GM18867 (cell line): ENCODE data around the gene RAB3GAP2.
"Not testable (repeated sequence)": the region's sequence is repeated elsewhere in the genome, so short reads cannot be mapped to it uniquely, and the experiment has no call there.

Experiments
- ATAC-seq: cut with Tn5 transposase; IDR thresholded peaks from one replicate; pipeline ENCODE4 v1.9.1; 2021; ENCODE audit warnings: mild to moderate bottlenecking, moderate library complexity; ENCODE audit not compliant: unreplicated experiment

The RAB3GAP2 gene

GRCh38 chr1:220291580-220291979 is 19.3 kb upstream of the RAB3GAP2 start:
- no peak for ATAC-seq

- ATAC-seq, result no peak
These were observed 18.0 kb upstream of the RAB3GAP2 start for GRCh38 chr1:220290140-220290761.

GRCh38 chr1:220287129-220287528 is 14.9 kb upstream of the RAB3GAP2 start:
- ATAC-seq, result no peak

GRCh38 chr1:220283625-220284024 is 11.4 kb upstream of the RAB3GAP2 start:
- no peak for ATAC-seq

- no peak for ATAC-seq
These were observed 8.9 kb upstream of the RAB3GAP2 start for GRCh38 chr1:220281159-220281574.

- ATAC-seq, result no peak
These were observed 8.0 kb upstream of the RAB3GAP2 start for GRCh38 chr1:220280249-220280648.

- ATAC-seq, result no peak
These were observed 6.7 kb upstream of the RAB3GAP2 start for GRCh38 chr1:220278991-220279390.

- no peak for ATAC-seq
These were observed 3.2 kb upstream of the RAB3GAP2 start for GRCh38 chr1:220275430-220275829.

- no peak for ATAC-seq
These were observed 2.1 kb upstream of the RAB3GAP2 start for GRCh38 chr1:220274251-220274855.

GRCh38 chr1:220272841-220273090 is 513 bp upstream of the RAB3GAP2 start:
- no peak for ATAC-seq

GRCh38 chr1:220271706-220272046 is 577 bp downstream of the RAB3GAP2 start:
- ATAC-seq, result no peak

GRCh38 chr1:220269036-220269435 is 3.2 kb downstream of the RAB3GAP2 start:
- ATAC-seq, result no peak

GRCh38 chr1:220267630-220268029 is 4.6 kb downstream of the RAB3GAP2 start:
- ATAC-seq, result no peak

GRCh38 chr1:220260228-220260627 is 12.0 kb downstream of the RAB3GAP2 start:
- not testable (repeated sequence) for ATAC-seq

GRCh38 chr1:220259756-220260155 is 12.5 kb downstream of the RAB3GAP2 start:
- ATAC-seq, result not testable (repeated sequence)

GRCh38 chr1:220256194-220256593 is 16.1 kb downstream of the RAB3GAP2 start:
- ATAC-seq, result not testable (repeated sequence)

- ATAC-seq, result no peak
These were observed 17.0 kb downstream of the RAB3GAP2 start for GRCh38 chr1:220255204-220255603.

GRCh38 chr1:220253290-220253689 is 19.0 kb downstream of the RAB3GAP2 start:
- ATAC-seq, result not testable (repeated sequence)

GRCh38 chr1:220251272-220251671 is 21.0 kb downstream of the RAB3GAP2 start:
- ATAC-seq, result no peak

GRCh38 chr1:220250681-220251080 is 21.6 kb downstream of the RAB3GAP2 start:
- no peak for ATAC-seq

GRCh38 chr1:220249522-220249921 is 22.7 kb downstream of the RAB3GAP2 start:
- ATAC-seq, result no peak

- ATAC-seq, result not testable (repeated sequence)
These were observed 23.5 kb downstream of the RAB3GAP2 start for GRCh38 chr1:220248715-220249265.

- not testable (repeated sequence) for ATAC-seq
These were observed 26.4 kb downstream of the RAB3GAP2 start for GRCh38 chr1:220245900-220246299.
